HG03439 (cell line): ENCODE data around the gene MKI67.

Experiments
- ATAC-seq: cut with Tn5 transposase; IDR thresholded peaks from one replicate; pipeline ENCODE4 v1.9.1; 2021; ENCODE audit warnings: mild to moderate bottlenecking, moderate library complexity; ENCODE audit not compliant: unreplicated experiment

Gene MKI67

DNA sequence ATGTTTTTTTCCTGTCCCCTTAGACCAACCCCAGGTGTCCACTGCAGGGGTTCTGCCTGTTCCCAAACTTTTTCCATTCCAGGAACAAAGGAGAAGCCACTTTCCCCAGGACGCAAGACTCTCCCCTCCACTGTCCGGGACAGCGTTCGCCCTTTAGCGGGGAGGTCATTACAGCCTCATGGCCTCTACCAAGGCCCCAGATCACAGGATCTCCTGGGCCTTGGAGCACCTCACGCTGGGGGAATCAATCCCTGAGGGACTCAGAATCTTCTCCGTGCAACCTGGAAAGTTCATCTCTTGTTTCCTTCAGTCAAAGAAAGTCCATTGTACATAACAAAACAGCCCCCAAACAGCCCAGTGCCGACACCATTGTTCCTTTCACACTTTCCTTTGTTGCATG is 41.2 kb downstream of the MKI67 start:
- no peak for ATAC-seq

DNA sequence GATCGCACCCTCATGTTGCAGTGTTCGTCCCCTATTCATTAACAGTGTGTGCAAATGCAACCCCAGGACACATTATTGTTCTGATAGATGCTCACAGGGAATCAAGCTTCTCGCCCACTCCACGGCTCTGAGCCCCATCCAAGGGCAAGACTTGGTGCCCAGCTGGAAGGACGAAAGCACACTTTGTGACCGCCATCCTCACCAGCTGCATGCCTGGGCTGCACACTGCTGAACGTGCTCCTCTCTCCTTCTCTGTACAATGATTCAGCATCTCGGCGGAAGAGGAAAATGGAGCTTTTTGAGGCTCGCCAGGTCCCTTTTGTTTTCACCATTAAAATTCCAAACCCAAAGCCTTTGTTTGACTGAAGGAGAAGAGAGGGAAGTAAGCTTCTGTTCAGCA is 41.9 kb downstream of the MKI67 start:
- ATAC-seq = no peak

- no peak for ATAC-seq
These were observed 42.9 kb downstream of the MKI67 start for GRCh38 chr10:128083191-128083895.

GRCh38 chr10:128081720-128082119 is 44.5 kb downstream of the MKI67 start:
- no peak for ATAC-seq

GRCh38 chr10:128081222-128081621 is 45.0 kb downstream of the MKI67 start:
- no peak for ATAC-seq

DNA sequence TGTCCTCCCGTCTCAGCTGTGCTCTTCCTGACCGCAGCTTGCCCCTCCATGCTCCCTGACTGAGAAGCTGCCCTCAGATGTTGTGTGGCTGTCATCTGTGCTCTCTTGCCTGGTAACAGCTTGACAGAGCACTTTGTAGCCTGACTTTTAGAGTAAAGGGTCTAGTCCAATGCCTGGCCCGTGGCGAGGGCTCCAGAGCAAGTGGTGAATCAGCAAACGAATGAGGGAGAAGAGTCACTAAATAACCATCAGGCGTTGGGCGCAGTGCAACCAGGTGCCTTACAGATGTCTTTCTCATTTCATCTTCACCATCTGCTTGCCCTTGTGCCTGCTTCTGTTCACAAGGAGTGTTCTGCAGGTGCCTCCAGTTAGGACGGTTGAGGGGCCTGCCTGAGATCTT is 45.6 kb downstream of the MKI67 start:
- ATAC-seq = no peak

- no peak for ATAC-seq
These were observed 46.0 kb downstream of the MKI67 start for GRCh38 chr10:128080231-128080630.

GRCh38 chr10:128078136-128078969 is 47.9 kb downstream of the MKI67 start:
- ATAC-seq = no peak

DNA sequence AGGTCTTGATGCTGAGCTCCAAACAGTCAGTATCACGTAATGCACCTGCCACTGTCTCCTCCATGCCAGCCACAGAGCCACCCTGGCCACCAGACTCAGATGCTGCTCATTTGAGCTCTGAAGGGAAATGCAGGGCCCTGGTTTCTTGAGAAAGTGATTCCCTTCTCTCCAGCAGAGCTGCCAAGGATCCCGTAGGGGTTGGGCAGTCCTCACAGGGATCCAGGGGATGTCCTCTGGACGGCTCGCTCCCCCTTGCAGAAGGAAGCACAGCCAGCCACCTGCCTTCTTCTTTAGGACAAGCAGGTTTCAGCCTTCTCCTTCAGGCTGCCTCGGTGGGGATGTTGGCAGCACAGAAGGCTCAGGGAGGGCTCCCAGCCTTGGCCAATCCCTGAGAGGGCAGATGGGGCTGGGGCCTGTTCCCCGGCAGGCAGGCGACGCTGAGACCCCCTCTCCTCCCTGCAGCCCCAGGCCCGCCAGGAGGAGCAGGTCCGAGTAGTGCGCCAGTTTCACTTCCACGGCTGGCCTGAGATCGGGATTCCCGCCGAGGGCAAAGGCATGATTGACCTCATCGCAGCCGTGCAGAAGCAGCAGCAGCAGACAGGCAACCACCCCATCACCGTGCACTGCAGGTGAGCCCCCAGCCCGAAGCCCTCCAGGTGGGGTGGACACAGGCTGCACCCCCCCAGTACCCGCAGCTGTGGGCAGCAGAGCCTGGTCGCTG is 48.9 kb downstream of the MKI67 start:
- no peak for ATAC-seq

- ATAC-seq = no peak
These were observed 51.6 kb downstream of the MKI67 start for GRCh38 chr10:128074589-128074988.

DNA sequence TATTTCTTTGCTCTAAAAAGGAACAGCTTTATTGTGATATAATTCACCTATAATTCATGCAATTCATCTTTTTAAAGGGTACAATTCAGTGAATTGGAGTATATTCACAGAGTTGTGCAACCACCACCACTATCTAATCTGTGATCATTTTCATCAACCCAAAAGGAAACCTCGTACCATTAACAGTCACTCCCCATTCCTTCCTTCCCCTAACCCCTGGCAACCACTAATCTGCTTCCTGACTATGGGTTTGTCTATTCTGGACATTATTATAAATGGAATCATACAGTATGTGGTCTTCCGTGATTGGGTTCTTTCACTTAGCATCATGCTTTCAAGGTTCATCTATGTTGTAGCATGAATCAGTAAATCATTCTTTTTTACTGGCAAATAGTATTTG is 52.3 kb downstream of the MKI67 start:
- ATAC-seq = no peak

DNA sequence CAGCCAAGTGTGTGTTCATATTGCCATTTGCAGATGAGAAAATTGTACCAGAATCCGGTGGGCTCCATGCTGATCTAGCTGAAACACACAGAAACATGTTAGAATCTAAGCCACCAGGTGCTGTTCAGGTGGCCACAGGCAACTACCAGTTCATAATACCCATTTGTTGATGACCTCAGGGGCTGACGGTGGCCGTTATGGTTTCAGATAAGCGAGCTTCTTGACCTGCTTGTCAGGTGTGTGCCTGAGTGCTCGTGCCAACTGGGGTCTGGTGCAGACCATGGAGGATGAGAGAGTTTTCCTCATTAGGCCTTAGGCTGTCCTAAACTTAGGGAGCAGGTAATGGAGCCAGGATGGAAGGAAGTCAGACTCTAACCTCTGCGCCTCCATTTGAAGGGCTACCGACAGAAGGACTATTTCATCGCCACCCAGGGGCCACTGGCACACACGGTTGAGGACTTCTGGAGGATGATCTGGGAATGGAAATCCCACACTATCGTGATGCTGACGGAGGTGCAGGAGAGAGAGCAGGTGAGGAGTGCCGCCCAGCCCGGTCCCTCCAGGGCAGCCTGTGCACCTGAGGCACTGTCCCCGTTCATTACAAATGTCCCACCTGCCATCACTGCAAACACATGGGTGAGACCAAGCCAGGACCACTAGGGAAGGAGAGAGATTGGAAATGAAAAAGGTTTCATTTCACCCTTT is 53.1 kb downstream of the MKI67 start:
- no peak for ATAC-seq

- no peak for ATAC-seq
These were observed 54.2 kb downstream of the MKI67 start for GRCh38 chr10:128072046-128072445.

- ATAC-seq = no peak
These were observed 54.8 kb downstream of the MKI67 start for GRCh38 chr10:128071417-128071782.

DNA sequence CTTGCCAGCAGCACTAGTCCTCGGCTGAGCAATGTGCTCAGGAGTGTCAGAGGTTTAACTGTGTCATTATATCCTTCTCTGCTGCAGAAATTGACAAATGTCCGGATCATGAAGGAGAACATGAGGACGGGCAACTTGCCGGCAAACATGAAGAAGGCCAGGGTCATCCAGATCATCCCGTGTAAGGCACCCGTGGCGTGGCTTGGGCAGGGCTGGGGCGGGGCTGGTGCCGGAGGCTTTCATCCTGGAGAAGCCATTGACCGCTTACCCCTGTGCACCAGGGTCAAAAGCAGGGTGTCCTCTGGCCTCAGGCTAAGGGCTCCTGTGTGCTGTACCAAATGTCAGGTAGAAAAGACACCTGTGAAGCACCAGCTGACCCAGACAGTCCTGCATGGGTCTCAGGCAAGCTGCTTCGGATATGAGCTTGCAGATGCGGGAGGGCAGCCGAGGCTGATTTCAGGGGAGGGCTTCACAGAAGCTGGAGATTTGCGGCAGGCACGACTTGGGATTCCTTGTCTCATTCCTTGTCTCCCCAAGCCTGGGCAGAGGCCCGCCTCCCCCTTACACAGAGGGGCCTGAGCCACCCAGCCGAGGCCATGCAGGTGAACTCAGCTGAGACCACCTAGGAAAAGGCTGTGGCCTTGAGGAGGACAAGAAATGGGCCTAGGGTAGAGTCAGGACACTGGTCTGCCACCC is 55.4 kb downstream of the MKI67 start:
- ATAC-seq = no peak

DNA sequence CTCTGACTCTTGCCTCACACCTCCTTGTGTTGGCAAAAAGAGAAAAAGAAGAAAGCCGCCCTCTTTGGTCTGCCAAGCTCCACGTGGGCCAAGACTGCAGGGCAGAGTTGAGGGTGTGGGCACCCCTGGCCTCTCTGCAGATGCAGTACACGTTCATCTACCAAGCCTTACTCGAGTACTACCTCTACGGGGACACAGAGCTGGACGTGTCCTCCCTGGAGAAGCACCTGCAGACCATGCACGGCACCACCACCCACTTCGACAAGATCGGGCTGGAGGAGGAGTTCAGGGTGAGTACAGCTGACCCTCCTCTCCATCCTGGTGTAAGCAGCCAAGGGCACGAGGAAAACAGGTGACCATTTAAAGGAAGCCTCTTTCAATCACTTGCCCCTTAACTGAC is 56.1 kb downstream of the MKI67 start:
- ATAC-seq = no peak

GRCh38 chr10:128069351-128070051 is 56.7 kb downstream of the MKI67 start:
- peak; percentile 58 for ATAC-seq

- ATAC-seq = no peak
These were observed 57.6 kb downstream of the MKI67 start for GRCh38 chr10:128068398-128069285.
